LNCAP (cell line): Measurements from ENCODE around the gene KRTAP4-8.
"Not testable (repeated sequence)": the region's sequence is repeated elsewhere in the genome, so short reads cannot be mapped to it uniquely, and the experiment has no call there.

Experiments used
- CTCF ChIP-seq: fragments of 450-650 bp; IDR thresholded peaks from 2 replicates; pipeline ENCODE4 v1.5.1; 2017; ENCODE audit warnings: mild to moderate bottlenecking

Gene KRTAP4-8

DNA sequence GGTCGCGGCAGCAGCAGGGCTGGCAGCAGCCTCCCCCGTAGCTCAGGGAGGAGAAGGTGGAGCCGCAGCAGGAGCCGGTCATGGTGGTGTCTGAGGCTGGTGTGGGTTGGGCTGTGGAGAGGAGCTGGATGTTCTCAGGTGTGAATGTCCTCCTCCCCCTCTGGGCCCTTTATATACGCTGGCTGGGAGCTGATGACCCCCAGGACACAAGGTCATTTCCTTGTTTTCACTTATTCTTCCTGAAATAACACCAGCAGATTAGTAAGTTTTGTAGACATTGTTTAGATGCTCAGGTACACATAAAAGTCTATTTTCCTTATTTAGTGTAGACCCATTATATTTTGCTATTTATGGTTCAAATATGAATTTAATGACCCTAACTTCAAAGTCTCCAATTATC is 42.8 kb downstream of the KRTAP4-8 start, which contains the start of gene KRTAP2-2:
KRTAP2-2 (minus strand) TSS at position 101 of the 400 bp plus-strand sequence; CDS start at position 82, 19 bp downstream.
- not testable (repeated sequence) for TF ChIP-seq CTCF

DNA sequence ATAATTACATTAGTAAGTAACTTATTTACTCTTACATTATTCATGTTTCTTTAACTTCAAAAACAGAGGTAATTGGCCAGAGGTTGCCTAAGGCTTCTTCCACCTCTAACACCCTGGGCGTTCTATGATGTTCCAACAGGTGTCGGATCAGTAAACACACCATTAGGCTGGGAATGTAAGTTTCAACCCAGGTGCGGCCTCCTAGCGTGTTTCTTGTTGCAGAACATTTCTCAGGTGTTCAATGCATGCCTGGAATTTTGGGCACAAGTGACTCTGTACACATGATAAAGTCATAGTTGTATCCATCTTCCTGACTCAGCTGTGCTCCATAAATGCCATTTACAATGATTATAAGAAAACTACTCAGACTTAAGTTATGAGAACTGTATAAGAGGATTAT is 43.9 kb downstream of the KRTAP4-8 start:
- no peak for TF ChIP-seq CTCF

- TF ChIP-seq CTCF = no peak
Observed at GRCh38 chr17:41052566-41052965, 45.4 kb downstream of the KRTAP4-8 start.

DNA sequence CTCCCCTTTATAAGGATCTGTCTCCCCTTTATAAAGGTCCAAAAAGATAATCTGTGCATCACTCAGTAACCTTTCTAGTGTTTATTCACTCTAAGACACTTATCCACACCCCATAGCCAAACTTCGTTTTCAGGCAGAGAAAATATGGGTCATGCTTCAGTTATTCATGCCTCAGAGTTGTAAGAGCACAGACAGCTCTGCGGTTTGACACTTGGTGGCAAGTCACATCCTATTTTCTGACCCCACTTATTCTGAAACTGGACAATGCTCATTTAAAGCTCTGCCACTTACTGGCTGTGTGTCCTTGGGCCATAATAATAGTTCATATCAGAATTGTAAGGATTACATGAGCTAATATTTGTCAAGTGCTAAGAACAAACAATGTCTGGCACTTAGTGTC is 48.8 kb downstream of the KRTAP4-8 start:
- no peak for TF ChIP-seq CTCF

- TF ChIP-seq CTCF = no peak
Observed at GRCh38 chr17:41048441-41048840, 49.5 kb downstream of the KRTAP4-8 start.
